ENCODE measurements around the gene INO80E.
"Not testable (repeated sequence)": the region's sequence is repeated elsewhere in the genome, so short reads cannot be mapped to it uniquely, and the experiment has no call there.

The INO80E gene, protein sequence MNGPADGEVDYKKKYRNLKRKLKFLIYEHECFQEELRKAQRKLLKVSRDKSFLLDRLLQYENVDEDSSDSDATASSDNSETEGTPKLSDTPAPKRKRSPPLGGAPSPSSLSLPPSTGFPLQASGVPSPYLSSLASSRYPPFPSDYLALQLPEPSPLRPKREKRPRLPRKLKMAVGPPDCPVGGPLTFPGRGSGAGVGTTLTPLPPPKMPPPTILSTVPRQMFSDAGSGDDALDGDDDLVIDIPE

GRCh38 chr16:29995911-29996765, at the start of gene INO80E:
TSS of gene INO80E (plus strand) at chr16:29996241. CDS start at chr16:29996311, 70 bp downstream.
- DNase-seq (ENCODE audit: low read depth) = peak; percentile 70
- peak within 1 kb of the TSS; percentile 80 for H3K4me3 ChIP-seq (ENCODE audit: low read depth, low read length)

DNA sequence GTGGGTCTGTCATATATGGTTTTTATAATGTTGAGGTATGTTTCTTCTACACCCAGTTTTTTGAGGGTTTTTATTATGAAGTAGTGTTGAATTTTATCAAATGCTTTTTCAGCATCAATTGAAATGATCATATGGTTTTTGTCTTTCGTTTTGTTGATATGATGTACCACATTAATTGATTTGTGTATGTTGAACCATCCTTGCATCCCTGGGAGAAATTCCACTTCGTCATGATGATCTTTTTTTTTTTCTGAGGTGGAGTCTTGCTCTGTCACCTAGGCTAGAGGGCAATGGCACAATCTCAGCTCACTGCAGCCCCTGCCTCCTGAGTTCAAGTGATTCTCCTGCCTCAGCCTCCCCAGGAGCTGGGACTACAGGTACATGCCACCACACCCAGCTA, 48.1 kb upstream of the INO80E start:
- no peak for DNase-seq (ENCODE audit: low read depth)
- H3K4me3 ChIP-seq (ENCODE audit: low read depth, low read length) = no peak overlapping the region

DNA sequence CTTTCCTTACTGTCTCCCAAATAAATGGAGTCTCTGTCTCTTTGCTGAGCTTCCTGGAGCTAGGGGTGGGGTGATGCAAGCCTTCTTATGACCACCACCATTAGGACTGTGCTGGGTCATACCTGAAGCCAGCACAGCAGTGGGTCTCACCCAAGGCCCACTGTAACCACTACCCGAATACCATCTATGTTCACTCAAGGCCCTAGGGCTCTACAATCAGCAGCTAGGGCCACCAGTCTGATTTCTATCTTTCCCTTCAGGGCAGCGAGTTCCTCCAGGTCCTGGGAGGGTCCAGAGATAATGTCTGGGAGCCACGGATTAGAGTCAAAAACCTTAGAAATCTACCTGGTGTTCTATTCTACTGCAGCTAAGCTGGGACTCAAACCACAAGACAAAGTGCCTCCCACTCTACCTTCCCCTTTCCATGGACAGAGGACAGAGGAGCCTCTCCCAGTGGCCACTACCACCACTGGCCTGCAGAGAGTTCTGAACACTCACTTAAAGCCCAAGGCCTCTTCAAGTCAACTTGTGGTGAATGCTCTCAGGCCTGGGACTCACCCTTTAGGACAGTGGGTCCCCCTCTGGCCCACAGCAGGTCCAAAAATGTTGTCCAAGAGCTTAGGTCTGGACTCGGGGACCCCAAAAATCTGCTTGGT, 45.1 kb upstream of the INO80E start:
- no peak overlapping the region for H3K4me3 ChIP-seq (ENCODE audit: low read depth, low read length)
- no peak for DNase-seq (ENCODE audit: low read depth)

- H3K4me3 ChIP-seq (ENCODE audit: low read depth, low read length) = no peak overlapping the region
- DNase-seq (ENCODE audit: low read depth) = no peak
Observed at GRCh38 chr16:29951625-29952365, 44.2 kb upstream of the INO80E start.

DNA sequence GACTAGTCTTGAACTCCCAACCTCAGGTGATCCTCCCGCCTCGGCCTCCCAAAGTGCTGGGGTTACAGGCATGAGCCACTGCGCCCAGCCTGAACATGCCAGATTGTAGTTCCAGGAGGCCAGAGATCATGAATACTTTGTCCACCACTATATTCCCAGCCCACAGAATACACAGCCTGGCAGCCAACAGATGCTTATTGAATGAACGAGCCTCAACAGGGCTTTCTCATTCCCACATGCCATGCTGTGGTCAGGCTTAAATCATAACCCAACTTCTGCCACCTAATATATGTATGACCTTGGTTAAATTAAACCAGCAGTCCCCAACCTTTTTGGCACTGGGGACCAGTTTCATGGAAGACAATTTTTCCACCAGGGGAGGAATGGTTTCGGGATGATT, 37.3 kb upstream of the INO80E start:
- DNase-seq (ENCODE audit: low read depth) = no peak
- H3K4me3 ChIP-seq (ENCODE audit: low read depth, low read length) = no peak overlapping the region

GRCh38 chr16:29959293-29959692, 36.7 kb upstream of the INO80E start:
- no peak for DNase-seq (ENCODE audit: low read depth)
- H3K4me3 ChIP-seq (ENCODE audit: low read depth, low read length) = no peak overlapping the region

- not testable (repeated sequence) for H3K4me3 ChIP-seq (ENCODE audit: low read depth, low read length); DNase-seq (ENCODE audit: low read depth)
Observed at GRCh38 chr16:29959821-29960220, 36.2 kb upstream of the INO80E start.

- H3K4me3 ChIP-seq (ENCODE audit: low read depth, low read length) = peak overlapping the region; percentile 74
- DNase-seq (ENCODE audit: low read depth) = no peak
Observed at GRCh38 chr16:29961127-29961478, 34.9 kb upstream of the INO80E start.

DNA sequence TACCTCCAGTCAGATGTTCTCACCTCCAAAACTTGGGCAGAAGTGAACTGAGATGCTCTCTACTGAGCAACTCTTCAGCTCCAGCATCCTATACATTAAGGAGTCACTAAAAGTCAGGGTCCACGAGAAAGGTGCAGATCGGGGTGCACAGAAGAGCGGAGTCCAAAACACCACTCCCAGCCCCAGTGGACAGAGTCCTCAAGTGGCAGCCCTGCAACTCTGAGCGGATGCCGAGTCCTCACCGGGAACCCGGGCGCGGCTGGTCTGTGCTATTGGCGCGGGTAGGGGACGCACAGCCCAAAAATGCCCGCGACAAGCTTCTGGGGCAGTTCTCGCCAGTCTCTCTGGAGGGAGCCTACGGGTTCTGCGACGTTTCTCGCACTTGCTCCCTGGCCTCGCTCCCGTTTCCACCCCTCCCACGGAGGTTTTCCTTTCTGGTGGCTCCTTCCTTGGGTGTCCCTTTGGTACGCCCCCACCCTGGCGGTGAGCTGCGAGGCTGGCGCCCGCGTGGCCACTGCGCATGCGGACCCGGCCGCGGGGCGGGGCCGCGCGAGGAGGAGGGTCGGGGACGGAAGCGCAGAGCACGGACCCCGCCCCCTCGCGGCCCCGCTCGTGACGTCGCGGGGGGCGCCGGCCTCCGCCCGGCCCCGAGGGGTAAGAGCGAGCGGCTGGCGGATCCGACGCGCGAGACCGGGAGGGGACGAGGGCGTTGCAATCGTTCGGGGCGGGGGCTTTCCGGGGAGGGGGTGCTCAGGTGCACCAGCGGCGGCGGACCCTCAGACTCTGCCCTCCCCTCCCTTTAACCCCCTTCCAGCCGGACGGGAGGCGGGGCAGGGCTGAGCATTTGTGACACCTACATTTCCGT, 34.3 kb upstream of the INO80E start, which contains the start of gene TMEM219:
TMEM219 (plus strand) TSS at position 601 of the 865 bp plus-strand sequence. CDS start 1,065 bp downstream, outside the sequence.
- DNase-seq (ENCODE audit: low read depth) = peak; percentile 31
- H3K4me3 ChIP-seq (ENCODE audit: low read depth, low read length) = peak within 1 kb of the TSS; percentile 74

DNA sequence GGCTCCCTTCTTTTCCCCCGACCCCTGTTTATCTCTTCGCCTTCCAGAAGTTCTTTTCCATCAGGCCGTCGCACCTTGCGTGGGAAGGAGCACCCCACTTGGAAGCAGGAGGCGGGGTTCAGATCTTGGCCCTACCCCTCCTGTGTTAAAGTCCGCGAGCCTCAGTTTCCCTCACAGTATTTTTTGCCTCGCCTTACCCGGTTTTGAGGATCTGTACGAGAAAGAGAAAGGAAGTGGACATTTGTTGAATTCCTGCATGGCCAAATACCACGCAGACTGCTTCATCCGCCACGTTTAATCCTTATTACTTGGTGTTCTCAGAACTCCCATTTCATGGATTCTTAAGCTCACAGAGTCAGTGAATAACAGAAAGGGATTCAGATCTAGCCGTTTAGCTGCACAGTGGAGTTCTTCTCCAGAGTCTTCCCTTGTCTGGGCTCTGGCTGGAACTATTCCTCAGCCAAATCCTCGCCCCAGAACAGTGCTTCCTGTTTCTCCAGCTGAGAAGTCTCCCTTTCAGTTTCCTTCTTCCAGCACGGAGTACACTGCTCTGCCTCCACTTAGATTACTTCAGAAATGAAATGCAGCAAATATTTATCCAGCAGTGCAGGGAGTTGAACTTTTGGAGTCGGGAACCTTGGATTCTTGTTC, 33.6 kb upstream of the INO80E start:
- DNase-seq (ENCODE audit: low read depth) = no peak
- peak overlapping the region; percentile 74 for H3K4me3 ChIP-seq (ENCODE audit: low read depth, low read length)

- H3K4me3 ChIP-seq (ENCODE audit: low read depth, low read length) = peak overlapping the region; percentile 74
Observed at GRCh38 chr16:29963021-29963743, 32.9 kb upstream of the INO80E start.

GRCh38 chr16:29968205-29968604, 27.8 kb upstream of the INO80E start:
- H3K4me3 ChIP-seq (ENCODE audit: low read depth, low read length) = no peak overlapping the region
- DNase-seq (ENCODE audit: low read depth) = no peak

More at GRCh38 chr16:29963021-29963743, 32.9 kb upstream of the INO80E start:
- no peak for DNase-seq (ENCODE audit: low read depth)

- H3K4me3 ChIP-seq (ENCODE audit: low read depth, low read length) = no peak overlapping the region
- no peak for DNase-seq (ENCODE audit: low read depth)
Observed at GRCh38 chr16:29971304-29971703, 24.7 kb upstream of the INO80E start.

DNA sequence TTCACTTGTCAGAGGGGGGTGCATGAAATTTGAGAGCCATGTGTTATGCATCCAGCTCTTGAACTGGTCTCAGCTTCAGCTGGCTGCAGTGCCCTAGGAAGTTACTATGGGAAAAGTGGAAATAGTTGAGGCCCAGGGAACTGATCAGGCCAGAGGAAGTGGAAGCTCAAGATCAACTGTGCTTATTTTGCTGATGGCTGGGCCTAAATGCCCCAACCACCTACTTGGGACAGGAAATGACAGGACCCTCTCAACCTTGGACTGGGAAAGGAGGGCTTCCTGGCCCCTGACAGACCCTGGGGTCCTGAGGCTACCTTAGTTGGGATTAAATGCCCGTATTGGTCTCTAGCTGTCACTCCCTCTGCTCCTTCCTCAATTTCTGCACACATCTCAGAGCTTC, 23.5 kb upstream of the INO80E start:
- no peak for DNase-seq (ENCODE audit: low read depth)
- no peak overlapping the region for H3K4me3 ChIP-seq (ENCODE audit: low read depth, low read length)

GRCh38 chr16:29972992-29973383, 23.1 kb upstream of the INO80E start:
- H3K4me3 ChIP-seq (ENCODE audit: low read depth, low read length) = no peak overlapping the region
- no peak for DNase-seq (ENCODE audit: low read depth)

DNA sequence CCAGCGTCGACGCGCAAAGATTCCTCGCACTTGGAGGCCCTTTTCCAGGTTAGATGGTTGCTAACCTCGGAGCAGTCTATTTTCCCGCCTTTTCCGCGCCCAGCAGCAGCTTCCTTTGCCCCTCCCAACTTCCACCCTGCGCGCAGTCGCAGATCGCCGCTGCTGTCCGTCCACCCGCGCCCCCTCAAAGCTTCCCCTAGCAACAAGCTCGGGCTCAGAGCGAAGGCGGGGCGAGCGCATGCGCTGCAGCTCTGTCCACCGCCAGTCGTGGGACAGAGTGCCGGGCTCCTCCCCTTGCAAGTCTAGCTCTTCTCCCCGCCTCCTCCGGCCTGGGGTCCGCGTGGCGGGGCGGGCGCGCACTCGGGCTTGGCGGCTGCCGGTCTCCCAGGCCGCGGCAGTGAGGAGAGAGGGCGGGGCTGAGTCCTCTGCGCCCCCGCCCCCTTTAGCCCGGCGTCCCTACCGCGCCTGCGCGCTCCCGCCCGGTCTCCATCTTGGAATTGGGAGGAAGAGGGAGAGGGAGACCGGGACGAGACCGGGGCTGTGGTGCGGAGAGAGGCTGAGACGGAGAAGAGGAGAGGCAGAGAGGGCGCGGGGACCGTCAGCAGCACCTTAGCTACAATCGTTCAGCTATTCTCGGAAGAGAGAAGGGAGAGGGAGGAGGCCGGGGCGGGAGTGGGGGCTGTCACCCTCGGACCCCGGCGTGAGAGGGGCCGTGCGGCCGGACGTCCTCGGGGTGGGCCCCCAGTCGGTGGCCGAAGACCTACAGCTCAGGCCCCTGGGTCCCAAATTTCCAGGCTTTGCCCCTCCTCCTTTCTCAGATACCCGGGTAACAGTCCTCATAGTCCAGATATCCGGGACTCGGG, 22.4 kb upstream of the INO80E start, which contains the start of gene TAOK2:
TAOK2 (plus strand) TSS at position 485 of the 863 bp plus-strand sequence. CDS start 3,905 bp downstream, outside the sequence.
- peak within 1 kb of the TSS; percentile 94 for H3K4me3 ChIP-seq (ENCODE audit: low read depth, low read length)
- DNase-seq (ENCODE audit: low read depth) = peak; percentile 98
